GM23338 (cell line): ENCODE results near the gene PCSK6. TPM values are rescaled to one million over a fixed set of nuclear protein-coding genes. Genes with fewer than 3 reads are reported as not detected.

Source experiments
- ATAC-seq: fragments of 200-7000 bp; cut with Tn5 transposase; 3 replicates; pipeline ENCODE4 v1.9.1; 2020
- DNase-seq: peaks from one replicate; pipeline ENCODE4 v3.0.0-alpha.2; 2015; ENCODE audit warnings: low spot score
- H2AFZ ChIP-seq: fragments of 200-600 bp; sonication (generic); 2 replicates; pipeline ENCODE4 v1.8.0; 2016; ENCODE audit warnings: antibody characterized with exemption, mild to moderate bottlenecking, moderate library complexity
- H3F3A ChIP-seq: fragments of 200-600 bp; sonication (generic); replicated peaks from 2 replicates; pipeline ENCODE4 v1.8.0; 2017; ENCODE audit warnings: antibody characterized with exemption, mixed run types, low read depth
- H3K27ac ChIP-seq: fragments of 200-600 bp; sonication (generic); 2 replicates; pipeline ENCODE4 v1.6.1; 2016; ENCODE audit warnings: low read depth
- H3K27me3 ChIP-seq: fragments of 200-600 bp; sonication (generic); 2 replicates; pipeline ENCODE4 v1.8.0; 2016; ENCODE audit warnings: mild to moderate bottlenecking, mixed run types, moderate library complexity; ENCODE audit not compliant: insufficient read depth
- H3K36me3 ChIP-seq: fragments of 200-600 bp; sonication (generic); 2 replicates; pipeline ENCODE4 v1.8.0; 2016; ENCODE audit warnings: mild to moderate bottlenecking; ENCODE audit not compliant: insufficient read depth
- H3K4me1 ChIP-seq: fragments of 200-600 bp; sonication (generic); 2 replicates; pipeline ENCODE4 v1.8.0; 2016; ENCODE audit warnings: mild to moderate bottlenecking, moderate library complexity; ENCODE audit not compliant: insufficient read depth
- H3K4me2 ChIP-seq: fragments of 200-600 bp; sonication (generic); 2 replicates; pipeline ENCODE4 v1.7.1; 2017; ENCODE audit warnings: mixed run types
- H3K4me3 ChIP-seq: fragments of 200-600 bp; sonication (generic); 2 replicates; pipeline ENCODE4 v1.6.1; 2016; ENCODE audit warnings: mixed run types
- H3K79me2 ChIP-seq: fragments of 200-600 bp; sonication (generic); replicated peaks from 2 replicates; pipeline ENCODE4 v1.8.0; 2017; ENCODE audit warnings: mild to moderate bottlenecking; ENCODE audit not compliant: insufficient read depth
- H3K9me2 ChIP-seq: fragments of 200-600 bp; sonication (generic); 2 replicates; pipeline ENCODE4 v1.8.0; 2017; ENCODE audit not compliant: insufficient read depth
- H4K20me1 ChIP-seq: fragments of 200-600 bp; sonication (generic); replicated peaks from 2 replicates; pipeline ENCODE4 v1.8.0; 2017; ENCODE audit warnings: mild to moderate bottlenecking; ENCODE audit not compliant: insufficient read depth
- H3K27ac Mint-ChIP-seq: 2 replicates; pipeline ENCODE4 v1.8.0; 2020; ENCODE audit warnings: inconsistent platforms, mild to moderate bottlenecking, moderate library complexity, mixed read lengths
- H3K27me3 Mint-ChIP-seq: 3 replicates; pipeline ENCODE4 v1.8.0; 2022; ENCODE audit warnings: low read depth, mild to moderate bottlenecking, moderate library complexity, mixed read lengths, inconsistent platforms; ENCODE audit not compliant: insufficient read depth, poor library complexity
- H3K36me3 Mint-ChIP-seq: 3 replicates; pipeline ENCODE4 v1.8.0; 2021; ENCODE audit warnings: low read depth, mild to moderate bottlenecking, inconsistent platforms, moderate library complexity, mixed read lengths
- H3K4me1 Mint-ChIP-seq: 3 replicates; pipeline ENCODE4 v1.8.0; 2020; ENCODE audit warnings: mild to moderate bottlenecking, inconsistent platforms, mixed read lengths
- H3K4me3 Mint-ChIP-seq: 3 replicates; pipeline ENCODE4 v1.8.0; 2021; ENCODE audit warnings: moderate library complexity, mild to moderate bottlenecking, inconsistent platforms, mixed read lengths
- H3K9me3 Mint-ChIP-seq: 3 replicates; pipeline ENCODE4 v1.8.0; 2020; ENCODE audit warnings: moderate library complexity, mild to moderate bottlenecking, inconsistent platforms, mixed read lengths
- CREB1 ChIP-seq: fragments of 250-450 bp; sonication (Bioruptor Pico); IDR thresholded peaks from 2 replicates; pipeline ENCODE4 v1.5.0; 2020; ENCODE audit warnings: low read depth, mild to moderate bottlenecking, moderate library complexity
- CTCF ChIP-seq, 2 experiments: fragments of 200-600 bp in 1 of 2; sonication (generic) in 1 of 2; conservative IDR thresholded peaks; 2 replicates each; pipeline versions ENCODE4 v1.5.1 to v1.6.1; 2016 to 2017; ENCODE audit warnings: antibody characterized with exemption in 2 of 2, low read depth in 2 of 2, mild to moderate bottlenecking in 2 of 2, moderate library complexity in 1 of 2
- EZH2phosphoT487 ChIP-seq: fragments of 200-600 bp; sonication (generic); IDR thresholded peaks from one replicate; pipeline ENCODE4 v1.8.1; 2018; ENCODE audit warnings: antibody characterized with exemption; ENCODE audit not compliant: unreplicated experiment
- JUNB ChIP-seq: IDR thresholded peaks from one replicate; pipeline ENCODE4 v1.6.1; 2016; ENCODE audit warnings: antibody characterized with exemption; ENCODE audit not compliant: unreplicated experiment
- NANOG ChIP-seq: IDR thresholded peaks from 2 replicates; pipeline ENCODE4 v1.6.1; 2016; ENCODE audit warnings: antibody characterized with exemption, borderline replicate concordance
- POLR2AphosphoS5 ChIP-seq: IDR thresholded peaks from 2 replicates; pipeline ENCODE4 v1.6.1; 2016; ENCODE audit warnings: antibody characterized with exemption, low read depth
- REST ChIP-seq: IDR thresholded peaks from one replicate; pipeline ENCODE4 v1.6.1; 2018; ENCODE audit warnings: antibody characterized with exemption; ENCODE audit not compliant: unreplicated experiment
- STAT1 ChIP-seq: IDR thresholded peaks from one replicate; pipeline ENCODE4 v1.6.1; 2016; ENCODE audit warnings: antibody characterized with exemption; ENCODE audit not compliant: unreplicated experiment
- ZNF114 ChIP-seq: fragments of 250-450 bp; sonication (Bioruptor Pico); IDR thresholded peaks from 2 replicates; pipeline ENCODE4 v1.5.0; 2020; ENCODE audit warnings: mild to moderate bottlenecking, moderate library complexity
- ZNF331 ChIP-seq: fragments of 250-450 bp; sonication (Bioruptor Pico); IDR thresholded peaks from 2 replicates; pipeline ENCODE4 v1.5.0; 2020; ENCODE audit warnings: low read depth, mild to moderate bottlenecking, moderate library complexity
- ZNF462 ChIP-seq: fragments of 250-450 bp; sonication (Bioruptor Pico); IDR thresholded peaks from 2 replicates; pipeline ENCODE4 v1.5.0; 2020; ENCODE audit warnings: mild to moderate bottlenecking, moderate library complexity
- polyA plus RNA-seq: library from polyadenylated mRNA; unstranded; fragments of >200 nt; fragmentation: Nextera tagmentation; extraction: Ambion mirVana; gene quantifications from 2 replicates; pipeline ENCODE4 v1.2.1, GENCODE V29; 2016
- total RNA-seq: library from RNA; depleted of rRNA; stranded (reverse); fragments of >200 nt; shearing (Covaris generic); gene quantifications from 2 replicates; pipeline ENCODE4 v1.2.3, GENCODE V29; 2014

The PCSK6 gene
- total and polyA plus RNA-seq, 2 experiments from 2014 or later, result 1.7 to 6.7 TPM

- TF ChIP-seq ZNF114 (no peak), POLR2AphosphoS5 (peak; percentile 87), REST (no peak), NANOG (no peak), STAT1 (no peak), CREB1 (CRISPR knock-in tag) (peak; percentile 57), ZNF331 (CRISPR knock-in tag) (no peak), JUNB (no peak)
Observed at GRCh38 chr15:101294731-101295606, 194.5 kb downstream of the PCSK6 start, which contains the start of gene SNRPA1 (continued).

- Mint-ChIP-seq H3K4me3 (peak overlapping the region; percentile 99), H3K36me3 (peaks cover 30% of the 10 kb centered on the region), H3K9me3 (no peaks in the 10 kb centered on the region), H3K4me1 (peaks cover 10% of the 10 kb centered on the region), H3K27me3 (no peaks in the 10 kb centered on the region), H3K27ac (no peak overlapping the region)
- Histone ChIP-seq H4K20me1 (peaks cover 29% of the 10 kb centered on the region), H3K27ac (no peak overlapping the region), H3K4me1 (peaks cover 4% of the 10 kb centered on the region; the same call in 1 of the 2 replicates), H3F3A (no peaks in the 10 kb centered on the region; the same call in 1 of the 2 replicates), H3K4me3 (peak overlapping the region; percentile 96), H3K4me2 (peak overlapping the region; percentile 84), H3K9me2 (no peaks in the 10 kb centered on the region), H3K36me3 (peaks cover 13% of the 10 kb centered on the region; the same call in 1 of the 2 replicates), H3K27me3 (no peaks in the 10 kb centered on the region), H3K79me2 (peaks cover 75% of the 10 kb centered on the region), H2AFZ (no peak overlapping the region)
- no peak for TF ChIP-seq CTCF (conservative IDR thresholded peaks at IDR 0.05; ENCODE audit: low read depth in 2 of 2)
- no peak for TF ChIP-seq JUNB
- no peak for TF ChIP-seq ZNF462
- TF ChIP-seq CREB1 (CRISPR knock-in tag), result no peak
- no peak for TF ChIP-seq ZNF114
- no peak for TF ChIP-seq EZH2phosphoT487
- DNase-seq (no peak), ATAC-seq (no peak)
Observed at GRCh38 chr15:101293122-101293521, 196.4 kb downstream of the PCSK6 start.
